Esophagus muscularis mucosa (tissue), 4 donors: Measurements from ENCODE around the gene MOSMO. TPM values are rescaled to one million over a fixed set of nuclear protein-coding genes. Genes with fewer than 3 reads are reported as not detected.

Experiments
- DNase-seq: peaks from one replicate; pipeline ENCODE4 v3.0.0-alpha.2; 2017; ENCODE audit errors: extremely low spot score
- H3K27ac ChIP-seq, 4 donors: fragments of 200-600 bp; sonication (generic); replicated peaks in 1 of 4; 1 replicate in 3 of 4; 2 replicates in 1 of 4; pipeline ENCODE4 v1.5.1; 2016 to 2019; ENCODE audit warnings: mild to moderate bottlenecking in 1 of 4
- H3K27me3 ChIP-seq, 4 donors: fragments of 200-600 bp; sonication (generic); one replicate each; pipeline versions ENCODE4 v1.5.1 to v1.6.0; 2016 to 2019
- H3K36me3 ChIP-seq, 4 donors: fragments of 200-600 bp; sonication (generic); one replicate each; pipeline ENCODE4 v1.5.1; 2016 to 2019
- H3K4me1 ChIP-seq, 4 donors: fragments of 200-600 bp; sonication (generic); one replicate each; pipeline ENCODE4 v1.5.1; 2016 to 2019
- H3K4me3 ChIP-seq, 4 donors: fragments of 200-600 bp; sonication (generic); 1 replicate in 2 of 4; 2 replicates in 2 of 4; pipeline ENCODE4 v1.5.1; 2016 to 2019; ENCODE audit warnings: mild to moderate bottlenecking in 4 of 4, moderate library complexity in 1 of 4
- H3K9me3 ChIP-seq, 4 donors: fragments of 200-600 bp; sonication (generic); 1 replicate in 3 of 4; 2 replicates in 1 of 4; pipeline ENCODE4 v1.5.1; 2016 to 2019
- EP300 ChIP-seq: sonication (generic); formaldehyde crosslinking; IDR thresholded peaks from one replicate; pipeline ENCODE4 v1.6.1; 2017; ENCODE audit warnings: antibody characterized with exemption
- POLR2A ChIP-seq: fragments of 450-650 bp; IDR thresholded peaks from one replicate; pipeline ENCODE4 v1.6.1; 2017; ENCODE audit warnings: antibody characterized with exemption, moderate library complexity, mild to moderate bottlenecking, low read depth
- POLR2AphosphoS5 ChIP-seq, 2 donors: sonication (generic); formaldehyde crosslinking; IDR thresholded peaks; one replicate each; pipeline ENCODE4 v1.6.1; 2017; ENCODE audit warnings: antibody characterized with exemption in 2 of 2
- WGBS: methylation state at CpG from one replicate; pipeline ENCODE4 v1.1.5; 2018; 5-methylcytosine and 5-hydroxymethylcytosine counted together
- intact Hi-C: fragments of 100-400 bp; cut with DNase I; formaldehyde crosslinking; loops from one replicate; pipeline ENCODE4 v1.15.1; 2023
- total RNA-seq, 4 donors: library from RNA; depleted of rRNA; stranded (reverse); fragments of >200 nt; gene quantifications; one replicate each; pipeline versions ENCODE4 v1.1.0 to v1.2.1, GENCODE V29; 2016
- TF ChIP-seq, protein P1 (sequence below), 3 experiments: fragments of 200-600 bp in 2 of 3; fragments of 450-650 bp in 1 of 3; sonication (generic) in 2 of 3; IDR thresholded peaks; one replicate each; pipeline ENCODE4 v1.5.1; 2017 to 2019; ENCODE audit warnings: antibody characterized with exemption in 3 of 3, mild to moderate bottlenecking in 2 of 3, moderate library complexity in 1 of 3

MOSMO gene
- total RNA-seq, 4 donors from 2014 or later, result 15.1 to 21.6 (median 17.6) TPM

GRCh38 chr16:22081050-22081449 lies 73.1 kb downstream of the MOSMO start:
- no peaks in the 10 kb centered on the region for H3K27me3 ChIP-seq
- DNase-seq, result no peak
- H3K27ac ChIP-seq, result no peak overlapping the region
- no peak overlapping the region for H3K4me3 ChIP-seq
- peaks cover 0 to 21% (median 9%) of the 10 kb centered on the region in 4 donors for H3K4me1 ChIP-seq
- peaks cover 0 to 19% (median 11%) of the 10 kb centered on the region in 4 donors for H3K36me3 ChIP-seq
- 95% methylated on average over 3 of the region's 3 CpGs for WGBS
- no peaks in the 10 kb centered on the region for H3K9me3 ChIP-seq
- intact Hi-C loops, result loop anchor here (5.0 kb wide), 1 partner anchor 106 kb away; no protein-coding TSS in a partner anchor
- TF ChIP-seq, protein P1, sequence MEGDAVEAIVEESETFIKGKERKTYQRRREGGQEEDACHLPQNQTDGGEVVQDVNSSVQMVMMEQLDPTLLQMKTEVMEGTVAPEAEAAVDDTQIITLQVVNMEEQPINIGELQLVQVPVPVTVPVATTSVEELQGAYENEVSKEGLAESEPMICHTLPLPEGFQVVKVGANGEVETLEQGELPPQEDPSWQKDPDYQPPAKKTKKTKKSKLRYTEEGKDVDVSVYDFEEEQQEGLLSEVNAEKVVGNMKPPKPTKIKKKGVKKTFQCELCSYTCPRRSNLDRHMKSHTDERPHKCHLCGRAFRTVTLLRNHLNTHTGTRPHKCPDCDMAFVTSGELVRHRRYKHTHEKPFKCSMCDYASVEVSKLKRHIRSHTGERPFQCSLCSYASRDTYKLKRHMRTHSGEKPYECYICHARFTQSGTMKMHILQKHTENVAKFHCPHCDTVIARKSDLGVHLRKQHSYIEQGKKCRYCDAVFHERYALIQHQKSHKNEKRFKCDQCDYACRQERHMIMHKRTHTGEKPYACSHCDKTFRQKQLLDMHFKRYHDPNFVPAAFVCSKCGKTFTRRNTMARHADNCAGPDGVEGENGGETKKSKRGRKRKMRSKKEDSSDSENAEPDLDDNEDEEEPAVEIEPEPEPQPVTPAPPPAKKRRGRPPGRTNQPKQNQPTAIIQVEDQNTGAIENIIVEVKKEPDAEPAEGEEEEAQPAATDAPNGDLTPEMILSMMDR (IDR thresholded peaks at IDR 0.05), result no peak
- no peak for TF ChIP-seq POLR2AphosphoS5 (IDR thresholded peaks at IDR 0.05)
- no peak for TF ChIP-seq EP300
- TF ChIP-seq POLR2A, result no peak

DNA sequence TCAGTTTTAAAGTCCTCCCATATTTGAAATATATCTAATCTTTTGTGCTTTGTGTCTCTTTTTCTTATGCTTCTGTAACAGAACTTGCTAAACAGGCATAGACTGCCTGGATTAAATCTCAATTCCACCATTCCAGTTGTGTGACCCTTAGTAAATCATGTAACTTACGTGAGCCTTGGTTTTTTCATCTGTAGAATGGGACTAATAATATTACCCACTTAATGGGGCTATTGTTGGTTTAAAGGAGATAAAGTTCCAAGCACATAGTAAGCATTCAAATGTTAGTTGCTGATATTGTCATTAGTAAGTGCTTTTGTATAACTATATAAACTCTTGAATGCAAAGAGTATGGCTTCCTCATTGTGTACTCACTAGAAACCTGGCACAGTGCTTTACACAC lies 78.5 kb downstream of the MOSMO start:
- intact Hi-C loops, result no loop called here
- no peak overlapping the region for H3K4me3 ChIP-seq
- DNase-seq, result no peak
- H3K36me3 ChIP-seq, result peaks cover 0 to 16% (median 12%) of the 10 kb centered on the region in 4 donors
- no peaks in the 10 kb centered on the region for H3K9me3 ChIP-seq
- H3K27me3 ChIP-seq, result no peaks in the 10 kb centered on the region
- no peak overlapping the region for H3K27ac ChIP-seq
- peaks cover 0 to 12% (median 3%) of the 10 kb centered on the region in 4 donors for H3K4me1 ChIP-seq
- 100% methylated on average over 1 of the region's 1 CpG for WGBS
- TF ChIP-seq POLR2AphosphoS5 (IDR thresholded peaks at IDR 0.05), result no peak
- TF ChIP-seq, protein P1 (IDR thresholded peaks at IDR 0.05), result no peak
- no peak for TF ChIP-seq POLR2A
- TF ChIP-seq EP300, result no peak

GRCh38 chr16:22088642-22089041 lies 80.7 kb downstream of the MOSMO start:
- H3K4me1 ChIP-seq, result peaks cover 4 to 13% (median 9%) of the 10 kb centered on the region in 4 donors
- H3K27me3 ChIP-seq, result no peaks in the 10 kb centered on the region
- peaks cover 0 to 16% (median 12%) of the 10 kb centered on the region in 4 donors for H3K36me3 ChIP-seq
- intact Hi-C loops, result no loop called here
- TF ChIP-seq POLR2AphosphoS5 (IDR thresholded peaks at IDR 0.05) (no peak), POLR2A (no peak), EP300 (no peak)
- TF ChIP-seq, protein P1 (IDR thresholded peaks at IDR 0.05), result no peak
- no peaks in the 10 kb centered on the region for H3K9me3 ChIP-seq
- no peak overlapping the region for H3K27ac ChIP-seq
- WGBS, result 75% methylated on average over 1 of the region's 1 CpG
- no peak for DNase-seq
- no peak overlapping the region for H3K4me3 ChIP-seq

DNA sequence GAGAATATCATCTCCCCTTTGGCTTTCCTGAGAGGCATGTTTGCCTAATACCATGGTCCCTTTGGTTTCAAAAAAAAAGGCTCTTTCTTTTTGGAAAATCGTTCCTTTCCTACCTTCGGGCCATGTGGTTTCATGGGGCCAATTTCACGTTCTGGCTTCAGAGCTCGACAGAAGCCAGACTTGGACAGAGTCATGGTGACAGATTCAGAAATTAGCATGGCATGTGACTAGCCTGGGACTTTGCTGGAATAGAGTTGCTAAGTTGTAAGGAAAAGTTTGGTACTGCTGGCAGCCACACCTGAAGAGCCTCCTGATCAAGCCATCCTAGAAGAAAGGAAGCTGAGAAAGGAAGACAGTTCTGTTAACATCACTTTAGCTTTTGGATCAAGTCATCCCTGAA lies 82.0 kb downstream of the MOSMO start:
- peaks cover 4 to 11% (median 9%) of the 10 kb centered on the region in 4 donors for H3K4me1 ChIP-seq
- peaks cover 0 to 15% (median 10%) of the 10 kb centered on the region in 4 donors for H3K36me3 ChIP-seq
- DNase-seq, result peak; percentile 50
- H3K9me3 ChIP-seq, result no peaks in the 10 kb centered on the region
- intact Hi-C loops, result no loop called here
- no peaks in the 10 kb centered on the region for H3K27me3 ChIP-seq
- WGBS, result 95% methylated on average over 4 of the region's 4 CpGs
- TF ChIP-seq, protein P1 (IDR thresholded peaks at IDR 0.05), result no peak
- no peak for TF ChIP-seq EP300
- no peak overlapping the region for H3K27ac ChIP-seq
- H3K4me3 ChIP-seq, result no peak overlapping the region

DNA sequence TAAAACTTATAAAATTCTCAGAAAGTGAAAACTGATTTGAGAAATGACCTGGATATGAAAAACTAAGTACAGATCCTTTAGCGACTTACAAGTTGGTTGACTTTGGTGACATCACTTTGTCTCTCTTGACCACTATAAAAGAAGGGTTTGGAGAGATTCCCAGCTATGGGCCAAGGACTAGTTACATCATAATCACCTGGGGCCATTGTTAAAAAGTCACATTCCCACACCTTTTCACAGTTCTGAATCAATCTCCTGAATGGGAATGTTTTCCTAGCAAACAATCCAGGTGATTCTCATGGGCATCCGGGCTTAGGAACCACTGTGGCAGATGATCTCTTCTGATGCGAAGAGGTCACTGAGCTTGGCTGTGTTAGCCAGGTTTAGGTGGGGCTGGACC lies 83.8 kb downstream of the MOSMO start:
- no peak overlapping the region for H3K4me3 ChIP-seq
- no peaks in the 10 kb centered on the region for H3K27me3 ChIP-seq
- no peak for DNase-seq
- intact Hi-C loops, result no loop called here
- H3K27ac ChIP-seq, result no peak overlapping the region
- no peaks in the 10 kb centered on the region for H3K9me3 ChIP-seq
- TF ChIP-seq POLR2A, result no peak
- TF ChIP-seq, protein P1 (IDR thresholded peaks at IDR 0.05), result no peak
- no peak for TF ChIP-seq EP300
- no peak for TF ChIP-seq POLR2AphosphoS5 (IDR thresholded peaks at IDR 0.05)
- H3K36me3 ChIP-seq, result peaks cover 0 to 1% (median under 1%) of the 10 kb centered on the region in 4 donors
- peaks cover 4 to 11% (median 9%) of the 10 kb centered on the region in 4 donors for H3K4me1 ChIP-seq
- 96% methylated on average over 3 of the region's 3 CpGs for WGBS
